Measurements from ENCODE around the gene FCN1.

FCN1 gene

GRCh38 chr9:134943836-134944235 is 26.1 kb upstream of the FCN1 start:
- no peak overlapping the region for H3K4me2 ChIP-seq (ENCODE audit: low read depth, low read length, poor library complexity, severe bottlenecking)
- H4K20me1 ChIP-seq (ENCODE audit: insufficient read depth, low read length, poor library complexity, severe bottlenecking) = no peaks in the 10 kb centered on the region
- H3K4me3 ChIP-seq (ENCODE audit: low read length, poor library complexity, severe bottlenecking) = no peak overlapping the region
- no peak for TF ChIP-seq CTCF (conservative IDR thresholded peaks at IDR 0.05; ENCODE audit: low read length)
- no peak for TF ChIP-seq EZH2phosphoT487 (IDR thresholded peaks at IDR 0.05; ENCODE audit: borderline replicate concordance)
- H3K79me2 ChIP-seq (ENCODE audit: insufficient read depth, low read length) = no peaks in the 10 kb centered on the region
- no peaks in the 10 kb centered on the region for H3K9me2 ChIP-seq (replicated peaks; ENCODE audit: low read depth, low read length)
- H3K36me3 ChIP-seq (ENCODE audit: insufficient read depth, low read length) = no peaks in the 10 kb centered on the region
- no peaks in the 10 kb centered on the region for H3K4me1 ChIP-seq (ENCODE audit: insufficient read depth, low read length, poor library complexity, severe bottlenecking)
- no peak overlapping the region for H2AFZ ChIP-seq (ENCODE audit: low read length)
- H3K27me3 ChIP-seq (ENCODE audit: insufficient read depth, low read length, poor library complexity, severe bottlenecking) = no peaks in the 10 kb centered on the region
- H3K9me3 ChIP-seq (ENCODE audit: insufficient read depth, low read depth, low read length) = no peaks in the 10 kb centered on the region; the same call in 1 of the 2 replicates
- no peak overlapping the region for H3K9ac ChIP-seq (ENCODE audit: low read depth, low read length, poor library complexity, severe bottlenecking)
- H3F3A ChIP-seq (ENCODE audit: low read depth) = no peaks in the 10 kb centered on the region

GRCh38 chr9:134943411-134943810 is 25.7 kb upstream of the FCN1 start:
- Histone ChIP-seq H4K20me1 (ENCODE audit: insufficient read depth, low read length, poor library complexity, severe bottlenecking) (no peaks in the 10 kb centered on the region), H3K4me2 (ENCODE audit: low read depth, low read length, poor library complexity, severe bottlenecking) (no peak overlapping the region)

GRCh38 chr9:134942788-134943184 is 25.1 kb upstream of the FCN1 start:
- no peak overlapping the region for H2AFZ ChIP-seq (ENCODE audit: low read length)
- no peak overlapping the region for H3K4me2 ChIP-seq (ENCODE audit: low read depth, low read length, poor library complexity, severe bottlenecking)
- H3K36me3 ChIP-seq (ENCODE audit: insufficient read depth, low read length) = no peaks in the 10 kb centered on the region
- TF ChIP-seq CTCF (conservative IDR thresholded peaks at IDR 0.05; ENCODE audit: low read length) = no peak
- TF ChIP-seq EZH2phosphoT487 (IDR thresholded peaks at IDR 0.05; ENCODE audit: borderline replicate concordance) = no peak
- no peaks in the 10 kb centered on the region for H3K79me2 ChIP-seq (ENCODE audit: insufficient read depth, low read length)
- H3K9me3 ChIP-seq (ENCODE audit: insufficient read depth, low read depth, low read length) = no peaks in the 10 kb centered on the region; the same call in 1 of the 2 replicates
- no peaks in the 10 kb centered on the region for H3K4me1 ChIP-seq (ENCODE audit: insufficient read depth, low read length, poor library complexity, severe bottlenecking)
- H3K9me2 ChIP-seq (replicated peaks; ENCODE audit: low read depth, low read length) = no peaks in the 10 kb centered on the region
- no peaks in the 10 kb centered on the region for H3K27me3 ChIP-seq (ENCODE audit: insufficient read depth, low read length, poor library complexity, severe bottlenecking)
- no peak overlapping the region for H3K9ac ChIP-seq (ENCODE audit: low read depth, low read length, poor library complexity, severe bottlenecking)
- no peaks in the 10 kb centered on the region for H3F3A ChIP-seq (ENCODE audit: low read depth)
- H3K4me3 ChIP-seq (ENCODE audit: low read length, poor library complexity, severe bottlenecking) = no peak overlapping the region
- no peaks in the 10 kb centered on the region for H4K20me1 ChIP-seq (ENCODE audit: insufficient read depth, low read length, poor library complexity, severe bottlenecking)

More at GRCh38 chr9:134943411-134943810, 25.7 kb upstream of the FCN1 start:
- Histone ChIP-seq H3K4me3 (ENCODE audit: low read length, poor library complexity, severe bottlenecking) (no peak overlapping the region), H3K36me3 (ENCODE audit: insufficient read depth, low read length) (no peaks in the 10 kb centered on the region), H3K9me2 (replicated peaks; ENCODE audit: low read depth, low read length) (no peaks in the 10 kb centered on the region), H3K4me1 (ENCODE audit: insufficient read depth, low read length, poor library complexity, severe bottlenecking) (no peaks in the 10 kb centered on the region), H3K79me2 (ENCODE audit: insufficient read depth, low read length) (no peaks in the 10 kb centered on the region), H3K27me3 (ENCODE audit: insufficient read depth, low read length, poor library complexity, severe bottlenecking) (no peaks in the 10 kb centered on the region), H3F3A (ENCODE audit: low read depth) (no peaks in the 10 kb centered on the region), H3K9me3 (ENCODE audit: insufficient read depth, low read depth, low read length) (no peaks in the 10 kb centered on the region; the same call in 1 of the 2 replicates), H2AFZ (ENCODE audit: low read length) (no peak overlapping the region), H3K9ac (ENCODE audit: low read depth, low read length, poor library complexity, severe bottlenecking) (no peak overlapping the region)
- TF ChIP-seq CTCF (conservative IDR thresholded peaks at IDR 0.05; ENCODE audit: low read length) (no peak), EZH2phosphoT487 (IDR thresholded peaks at IDR 0.05; ENCODE audit: borderline replicate concordance) (no peak)

Measured in Loucy (cell line).